Suppressor macrophage treated with lipopolysaccharide for 4 hours (primary cell): ENCODE measurements around the gene CSF1R.
A peak's percentile ranks its signal among the peaks of the same experiment; 100 is the strongest.

Experiments
- DNase-seq: peaks from one replicate; pipeline ENCODE4 v3.0.0-alpha.2; 2020

CSF1R gene

GRCh38 chr5:150022681-150023080 is 63.7 kb downstream of the CSF1R start:
- DNase-seq: no peak

- peak; percentile 7 for DNase-seq
Observed at GRCh38 chr5:150022158-150022531, 64.2 kb downstream of the CSF1R start.

GRCh38 chr5:150021491-150022157 is 64.7 kb downstream of the CSF1R start:
- DNase-seq: no peak

- no peak for DNase-seq
Observed at GRCh38 chr5:150020249-150020648, 66.1 kb downstream of the CSF1R start.

- peak; percentile 15 for DNase-seq
Observed at GRCh38 chr5:150017226-150018005, 68.9 kb downstream of the CSF1R start.

- DNase-seq: no peak
Observed at GRCh38 chr5:150016537-150016936, 69.8 kb downstream of the CSF1R start.

GRCh38 chr5:150015415-150015814 is 70.9 kb downstream of the CSF1R start:
- DNase-seq: no peak

GRCh38 chr5:150014456-150014855 is 71.9 kb downstream of the CSF1R start:
- no peak for DNase-seq

GRCh38 chr5:150013931-150014330 is 72.4 kb downstream of the CSF1R start:
- no peak for DNase-seq

- peak; percentile 43 for DNase-seq
Observed at GRCh38 chr5:150009671-150010387, 76.5 kb downstream of the CSF1R start.

GRCh38 chr5:150007050-150007449 is 79.3 kb downstream of the CSF1R start:
- no peak for DNase-seq

GRCh38 chr5:150006318-150006717 is 80.0 kb downstream of the CSF1R start:
- DNase-seq: no peak
